ENCODE data around the gene DESI1.

Gene DESI1

DNA sequence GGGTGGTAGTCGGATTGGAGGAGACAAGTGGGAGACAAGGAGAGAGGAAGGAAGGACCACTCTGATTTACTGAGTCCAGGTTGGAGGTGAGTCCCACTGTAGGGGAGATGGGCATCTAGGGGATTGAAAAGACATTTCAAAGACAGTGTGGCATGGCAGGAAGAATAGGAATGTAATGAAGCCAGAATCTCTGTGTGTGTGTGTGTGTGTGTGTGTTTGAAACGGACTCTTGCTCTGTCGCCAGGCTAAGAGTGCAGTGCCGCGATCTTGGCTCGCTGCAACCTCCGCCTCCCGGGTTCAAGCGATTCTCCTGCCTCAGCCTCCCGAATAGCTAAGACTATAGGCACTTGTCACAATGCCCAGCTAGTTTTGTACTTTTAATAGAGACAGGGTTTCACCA lies 64.3 kb downstream of the DESI1 start:
- DNase-seq, result no peak

DNA sequence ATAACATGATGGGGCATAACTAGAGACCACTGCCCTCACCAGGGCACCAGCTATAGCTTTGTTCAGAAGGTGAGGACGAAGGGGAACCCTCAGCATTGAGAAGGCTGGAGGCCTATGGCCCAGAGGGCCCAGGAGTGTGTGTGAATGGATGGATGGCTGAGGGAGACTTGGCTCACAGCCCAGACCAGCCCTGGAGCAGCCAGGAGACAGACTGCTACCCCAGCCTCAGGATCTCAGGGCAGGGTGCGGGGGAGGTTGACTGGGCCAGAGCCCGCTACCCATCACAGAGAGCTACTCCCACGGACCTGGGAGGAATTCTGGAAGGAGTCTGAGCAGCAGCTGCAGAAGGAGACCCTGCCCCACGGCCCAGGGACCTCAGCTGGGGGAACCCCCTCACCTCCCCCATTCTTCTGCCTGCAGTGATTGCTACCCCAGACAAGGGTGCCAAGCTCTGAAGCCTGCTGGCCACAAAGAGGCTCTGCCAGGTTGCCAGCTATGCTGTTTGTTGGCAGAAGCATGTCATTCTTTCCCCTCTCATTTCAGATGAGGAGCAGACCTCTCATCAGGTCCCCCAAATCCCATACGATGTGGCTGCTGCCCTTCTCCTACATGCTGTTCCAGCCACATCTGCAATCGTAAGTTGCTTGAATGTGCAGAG lies 65.4 kb downstream of the DESI1 start:
- DNase-seq, result no peak

DNA sequence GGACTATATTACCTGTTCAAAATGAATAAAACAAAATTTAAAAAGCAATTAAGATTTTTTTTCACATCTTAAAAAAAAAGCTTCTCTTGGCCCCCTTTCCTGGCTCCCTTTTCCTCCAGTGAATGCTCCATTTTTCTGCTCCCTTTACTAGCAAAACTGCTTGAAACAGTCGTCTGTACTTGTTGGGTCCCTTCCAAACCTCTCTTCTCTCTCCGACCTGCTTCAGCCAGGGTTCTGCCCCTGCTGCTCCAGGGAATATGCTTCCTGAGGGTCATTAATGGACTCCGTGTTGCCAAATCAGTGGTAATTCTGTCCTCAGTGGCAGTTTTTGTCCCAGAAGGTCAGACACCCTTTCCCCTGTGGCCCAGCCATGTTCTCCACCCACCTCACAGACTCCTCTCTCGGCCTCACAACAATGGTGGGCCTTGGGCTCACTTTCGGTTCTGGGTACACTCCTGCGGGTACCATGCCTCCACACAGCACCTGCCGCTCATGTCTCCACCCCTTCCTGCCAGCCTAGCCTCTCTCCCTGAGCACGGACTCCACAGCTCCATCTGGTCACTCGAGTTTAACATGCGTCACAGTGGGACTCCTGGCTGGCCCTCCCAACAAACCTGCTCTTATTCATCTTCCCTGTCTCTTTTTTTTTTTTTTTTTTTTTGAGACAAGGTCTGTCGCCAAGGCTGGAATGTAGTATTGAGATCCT lies 68.8 kb downstream of the DESI1 start:
- no peak for DNase-seq

DNA sequence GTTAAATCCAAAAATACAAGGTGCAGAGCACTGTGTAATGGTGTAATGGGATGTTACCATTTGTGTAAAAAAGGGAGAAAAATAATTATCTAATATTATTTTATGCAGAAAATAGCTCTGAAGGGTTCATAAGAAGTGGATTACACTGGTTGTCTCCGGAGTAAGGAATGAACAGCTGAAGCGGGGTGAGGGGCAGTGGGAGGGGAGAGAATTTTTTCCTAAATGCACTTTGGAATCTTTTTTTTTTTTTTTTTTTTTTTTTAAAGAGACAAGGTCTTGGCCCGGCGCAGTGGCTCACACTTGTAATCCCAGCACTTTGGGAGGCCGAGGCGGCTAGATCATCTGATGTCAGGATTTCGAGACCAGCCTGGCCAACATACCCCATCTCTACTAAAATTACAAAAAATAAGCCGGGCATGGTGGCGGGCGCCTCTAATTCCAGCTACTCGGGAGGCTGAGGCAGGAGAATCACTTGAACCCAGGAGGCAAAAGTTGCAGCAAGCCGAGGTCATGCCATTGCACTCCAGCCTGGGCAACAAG lies 69.8 kb downstream of the DESI1 start:
- DNase-seq, result no peak

DNA sequence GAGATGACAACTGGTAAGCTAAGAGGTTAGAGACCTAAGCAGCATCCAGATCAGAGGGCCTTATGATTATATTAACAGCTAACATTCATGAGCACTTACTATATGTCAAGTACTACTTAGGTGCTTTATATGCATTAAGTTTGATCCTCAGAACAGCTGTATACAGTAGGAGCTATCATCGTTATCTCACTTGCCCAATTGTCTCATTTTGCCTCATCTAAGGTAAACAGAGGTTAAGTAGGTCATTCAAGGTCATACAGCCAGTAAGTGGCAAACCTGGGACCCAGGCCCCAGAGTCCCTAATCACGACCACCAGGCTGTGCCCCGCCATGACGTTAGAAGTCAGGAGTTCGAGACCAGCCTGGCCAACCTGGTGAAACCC lies 72.0 kb downstream of the DESI1 start:
- no peak for DNase-seq

Data from right hindlimb (tissue), 1 donor.